Testis (tissue), 2 donors: ENCODE results near the gene NOL4L.

Experiments used
- CTCF ChIP-seq, 3 experiments: fragments of 450-650 bp in 2 of 3; fragments of 200-600 bp in 1 of 3; sonication (generic) in 1 of 3; IDR thresholded peaks; one replicate each; pipeline ENCODE4 v1.5.1; 2016 to 2019; ENCODE audit warnings: antibody characterized with exemption in 3 of 3, mild to moderate bottlenecking in 2 of 3, moderate library complexity in 1 of 3
- POLR2A ChIP-seq: fragments of 450-650 bp; IDR thresholded peaks from one replicate; pipeline ENCODE4 v1.6.1; 2017; ENCODE audit warnings: antibody characterized with exemption, mild to moderate bottlenecking, moderate library complexity

- TF ChIP-seq CTCF (IDR thresholded peaks at IDR 0.05) (no peak), POLR2A (no peak)
Observed at GRCh38 chr20:32614772-32615171, 29.6 kb upstream of the NOL4L start.
